Liver (tissue), 9 donors: ENCODE results near the gene GALNT1. TPM values are rescaled to one million over a fixed set of nuclear protein-coding genes. Genes with fewer than 3 reads are reported as not detected.

Source experiments
- DNase-seq: peaks from one replicate; pipeline ENCODE4 v3.0.0-alpha.2; 2017; ENCODE audit warnings: low spot score
- H3K27ac ChIP-seq, 2 donors: one replicate each; pipeline ENCODE4 v1.7.0; 2013; ENCODE audit warnings: inconsistent platforms in 2 of 2, low read length in 2 of 2, control low read depth in 1 of 2, low read depth in 1 of 2, mild to moderate bottlenecking in 1 of 2
- H3K27me3 ChIP-seq, 4 donors: one replicate each; pipeline versions ENCODE4 v1.6.1 to v1.7.0; 2013; ENCODE audit warnings: low read length in 3 of 4, inconsistent platforms in 1 of 4, mild to moderate bottlenecking in 1 of 4, moderate library complexity in 1 of 4; ENCODE audit not compliant: control insufficient read depth in 4 of 4, insufficient read depth in 4 of 4
- H3K36me3 ChIP-seq, 4 donors: one replicate each; pipeline versions ENCODE4 v1.6.1 to v1.7.0; 2013; ENCODE audit warnings: low read length in 3 of 4, mild to moderate bottlenecking in 3 of 4, low read depth in 1 of 4, moderate library complexity in 1 of 4; ENCODE audit not compliant: control insufficient read depth in 4 of 4, insufficient read depth in 3 of 4
- H3K4me1 ChIP-seq, 4 donors: one replicate each; pipeline versions ENCODE4 v1.6.1 to v1.7.0; 2013; ENCODE audit warnings: low read length in 3 of 4, mild to moderate bottlenecking in 3 of 4, moderate library complexity in 1 of 4; ENCODE audit not compliant: control insufficient read depth in 4 of 4, insufficient read depth in 4 of 4
- H3K4me3 ChIP-seq, 3 donors: one replicate each; pipeline versions ENCODE4 v1.6.1 to v1.7.0; 2013; ENCODE audit warnings: low read length in 3 of 3, control low read depth in 1 of 3, low read depth in 1 of 3, mild to moderate bottlenecking in 1 of 3
- H3K9ac ChIP-seq, 2 donors: one replicate each; pipeline ENCODE4 v1.7.0; 2013; ENCODE audit warnings: low read length in 2 of 2, mild to moderate bottlenecking in 2 of 2, moderate library complexity in 2 of 2, control low read depth in 1 of 2, low read depth in 1 of 2
- H3K9me3 ChIP-seq, 4 donors: one replicate each; pipeline versions ENCODE4 v1.6.1 to v1.7.0; 2013; ENCODE audit warnings: low read length in 3 of 4; ENCODE audit not compliant: control insufficient read depth in 4 of 4
- ATF3 ChIP-seq: IDR thresholded peaks from 2 replicates; pipeline ENCODE4 v1.6.1; 2016; ENCODE audit warnings: antibody characterized with exemption
- CTCF ChIP-seq: fragments of 150-350 bp; IDR thresholded peaks from 2 replicates; pipeline ENCODE4 v1.5.1; 2017; ENCODE audit warnings: improper control_type of control experiment, low read depth, low read length; ENCODE audit not compliant: missing input control
- EGR1 ChIP-seq, 2 donors: IDR thresholded peaks; 2 replicates each; pipeline ENCODE4 v1.6.1; 2016 to 2018; ENCODE audit warnings: antibody characterized with exemption in 2 of 2, low read depth in 2 of 2
- FOXA1 ChIP-seq: IDR thresholded peaks from 2 replicates; pipeline ENCODE4 v1.6.1; 2016; ENCODE audit warnings: antibody characterized with exemption
- GABPA ChIP-seq, 2 donors: IDR thresholded peaks in 1 of 2; conservative IDR thresholded peaks in 1 of 2; 2 replicates each; pipeline ENCODE4 v1.6.1; 2016; ENCODE audit warnings: antibody characterized with exemption in 2 of 2, mild to moderate bottlenecking in 1 of 2, moderate library complexity in 1 of 2
- HNF4G ChIP-seq: IDR thresholded peaks from 2 replicates; pipeline ENCODE4 v1.6.1; 2016; ENCODE audit warnings: antibody characterized with exemption
- JUND ChIP-seq, 2 donors: IDR thresholded peaks; 2 replicates each; pipeline ENCODE4 v1.6.1; 2016; ENCODE audit warnings: antibody characterized with exemption in 2 of 2
- RAD21 ChIP-seq, 2 donors: IDR thresholded peaks; 2 replicates each; pipeline ENCODE4 v1.6.1; 2016; ENCODE audit warnings: antibody characterized with exemption in 2 of 2, mild to moderate bottlenecking in 2 of 2
- REST ChIP-seq: IDR thresholded peaks from 2 replicates; pipeline ENCODE4 v1.6.1; 2016; ENCODE audit warnings: antibody characterized with exemption, mild to moderate bottlenecking
- RXRA ChIP-seq, 2 donors: IDR thresholded peaks; 2 replicates each; pipeline ENCODE4 v1.6.1; 2017 to 2018; ENCODE audit warnings: antibody characterized with exemption in 2 of 2, mild to moderate bottlenecking in 1 of 2
- SP1 ChIP-seq: IDR thresholded peaks from 2 replicates; pipeline ENCODE4 v1.6.1; 2018; ENCODE audit warnings: antibody characterized with exemption, mild to moderate bottlenecking
- TAF1 ChIP-seq: conservative IDR thresholded peaks from 2 replicates; pipeline ENCODE4 v1.6.1; 2016; ENCODE audit warnings: antibody characterized with exemption, mild to moderate bottlenecking
- YY1 ChIP-seq: IDR thresholded peaks from 2 replicates; pipeline ENCODE4 v1.6.1; 2016; ENCODE audit warnings: antibody characterized with exemption, mild to moderate bottlenecking
- ZBTB33 ChIP-seq: IDR thresholded peaks from 2 replicates; pipeline ENCODE4 v1.6.1; 2016; ENCODE audit warnings: antibody characterized with exemption
- WGBS: extraction: QIAGEN DNeasy Blood & Tissue Kit; methylation state at CpG from one replicate; pipeline ENCODE4 v1.1.7; 2013; 5-methylcytosine and 5-hydroxymethylcytosine counted together
- polyA plus RNA-seq, 2 donors: library from polyadenylated mRNA; stranded (reverse) in 1 of 2; unstranded in 1 of 2; fragments of 200-250 nt in 1 of 2; fragments of >200 nt in 1 of 2; fragmentation: Nextera tagmentation in 1 of 2; extraction: Ambion mirVana in 1 of 2; gene quantifications; one replicate each; pipeline versions ENCODE4 v1.2.1 to v1.2.3, GENCODE V29; 2013 to 2015
- total RNA-seq, 2 donors: library from RNA; depleted of rRNA; stranded (reverse); fragments of >200 nt; gene quantifications; one replicate each; pipeline ENCODE4 v1.2.3, GENCODE V29; 2014
- TF ChIP-seq, protein P1 (sequence below): IDR thresholded peaks from 2 replicates; pipeline ENCODE4 v1.6.1; 2016; ENCODE audit warnings: antibody characterized with exemption
- donor health status: healthy.
- donor health status: healthy.
- donor health status: healthy.
- donor health status: healthy.
- donor health status: healthy.

Gene GALNT1
- total and polyA plus RNA-seq, 4 donors: 13.9 to 42.2 (median 26.5) TPM

DNA sequence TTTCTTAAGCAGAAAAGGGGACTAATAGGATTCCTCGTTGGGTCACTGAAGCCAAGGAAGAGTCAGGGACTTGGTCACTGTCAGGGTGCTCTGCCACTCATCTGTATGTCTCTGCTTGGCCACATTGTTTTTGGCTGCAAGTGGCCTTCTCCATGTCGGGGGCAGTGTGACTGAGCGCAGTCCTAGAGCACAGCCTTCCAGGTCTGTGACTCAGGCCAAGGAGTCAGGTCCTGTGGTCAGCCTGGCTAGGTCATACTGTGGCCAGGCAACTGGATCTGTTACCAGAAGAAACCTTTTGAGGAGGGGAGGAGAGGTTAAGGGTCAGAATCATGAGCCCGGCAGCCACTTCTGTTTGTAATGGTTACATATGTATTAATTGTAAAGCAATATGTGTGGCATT is 61.3 kb downstream of the GALNT1 start:
- no peak overlapping the region for H3K27ac ChIP-seq
- H3K9me3 ChIP-seq: no peaks in the 10 kb centered on the region
- no peaks in the 10 kb centered on the region for H3K27me3 ChIP-seq
- WGBS: 93% methylated on average over 4 of the region's 4 CpGs
- H3K4me1 ChIP-seq: no peaks in the 10 kb centered on the region
- H3K9ac ChIP-seq: no peak overlapping the region
- TF ChIP-seq TAF1: no peak
- TF ChIP-seq HNF4G: no peak
- H3K36me3 ChIP-seq: no peaks in the 10 kb centered on the region
- no peak for DNase-seq
- H3K4me3 ChIP-seq: no peak overlapping the region

- H3K9ac ChIP-seq: no peak overlapping the region
- peaks cover 0 to 4% (median 0%) of the 10 kb centered on the region in 4 donors for H3K9me3 ChIP-seq
- no peak for DNase-seq
- no peaks in the 10 kb centered on the region for H3K36me3 ChIP-seq
- H3K4me3 ChIP-seq: no peak overlapping the region
- H3K27me3 ChIP-seq: no peaks in the 10 kb centered on the region
- no peak for TF ChIP-seq ATF3
- no peak for TF ChIP-seq SP1
- TF ChIP-seq FOXA1: no peak
- TF ChIP-seq, protein P1, sequence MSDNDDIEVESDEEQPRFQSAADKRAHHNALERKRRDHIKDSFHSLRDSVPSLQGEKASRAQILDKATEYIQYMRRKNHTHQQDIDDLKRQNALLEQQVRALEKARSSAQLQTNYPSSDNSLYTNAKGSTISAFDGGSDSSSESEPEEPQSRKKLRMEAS: no peak
- TF ChIP-seq GABPA (IDR thresholded peaks at IDR 0.05 in 1 of 2, conservative IDR thresholded peaks at IDR 0.05 in 1 of 2): no peak
- TF ChIP-seq JUND (IDR thresholded peaks at IDR 0.05): no peak
- TF ChIP-seq RXRA (IDR thresholded peaks at IDR 0.05): no peak
- no peak for TF ChIP-seq REST
- TF ChIP-seq ZBTB33: no peak
- no peak for TF ChIP-seq HNF4G
- no peak for TF ChIP-seq RAD21 (IDR thresholded peaks at IDR 0.05)
- TF ChIP-seq EGR1 (IDR thresholded peaks at IDR 0.05; ENCODE audit: low read depth in 2 of 2): no peak
- TF ChIP-seq TAF1: no peak
- TF ChIP-seq YY1: no peak
- no peak for TF ChIP-seq CTCF
- no peaks in the 10 kb centered on the region for H3K4me1 ChIP-seq
- no peak overlapping the region for H3K27ac ChIP-seq
Observed at GRCh38 chr18:35646449-35646848, 64.9 kb downstream of the GALNT1 start.
